Stimulated activated CD4-positive, alpha-beta T cell treated with anti-CD3 and anti-CD28 coated beads, Interleukin-2, amount 100 ng/mL, for 24 hours (primary cell): Measurements from ENCODE around the gene STAG3.
A peak's percentile ranks its signal among the peaks of the same experiment; 100 is the strongest.

ENCODE experiments used
- DNase-seq, 2 donors: peaks; one replicate each; pipeline ENCODE4 v3.0.0-alpha.2; 2020

Gene STAG3

GRCh38 chr7:100156331-100157068 is 21.2 kb upstream of the STAG3 start:
- no peak for DNase-seq

DNA sequence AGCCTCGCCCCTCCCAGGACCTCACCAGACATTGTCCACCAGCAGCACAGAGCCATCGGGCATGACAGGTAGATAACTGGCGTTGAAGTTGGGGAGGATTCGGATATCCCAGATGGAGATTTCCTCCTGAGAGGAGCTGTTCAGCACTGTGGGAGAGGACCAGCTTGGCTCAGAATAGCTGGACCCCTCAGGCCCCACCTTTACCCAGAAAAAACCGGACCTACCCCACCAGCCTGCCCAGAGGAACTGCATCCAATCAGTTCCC is 20.7 kb upstream of the STAG3 start:
- DNase-seq: no peak

GRCh38 chr7:100157334-100158228 is 20.1 kb upstream of the STAG3 start:
- no peak for DNase-seq

DNA sequence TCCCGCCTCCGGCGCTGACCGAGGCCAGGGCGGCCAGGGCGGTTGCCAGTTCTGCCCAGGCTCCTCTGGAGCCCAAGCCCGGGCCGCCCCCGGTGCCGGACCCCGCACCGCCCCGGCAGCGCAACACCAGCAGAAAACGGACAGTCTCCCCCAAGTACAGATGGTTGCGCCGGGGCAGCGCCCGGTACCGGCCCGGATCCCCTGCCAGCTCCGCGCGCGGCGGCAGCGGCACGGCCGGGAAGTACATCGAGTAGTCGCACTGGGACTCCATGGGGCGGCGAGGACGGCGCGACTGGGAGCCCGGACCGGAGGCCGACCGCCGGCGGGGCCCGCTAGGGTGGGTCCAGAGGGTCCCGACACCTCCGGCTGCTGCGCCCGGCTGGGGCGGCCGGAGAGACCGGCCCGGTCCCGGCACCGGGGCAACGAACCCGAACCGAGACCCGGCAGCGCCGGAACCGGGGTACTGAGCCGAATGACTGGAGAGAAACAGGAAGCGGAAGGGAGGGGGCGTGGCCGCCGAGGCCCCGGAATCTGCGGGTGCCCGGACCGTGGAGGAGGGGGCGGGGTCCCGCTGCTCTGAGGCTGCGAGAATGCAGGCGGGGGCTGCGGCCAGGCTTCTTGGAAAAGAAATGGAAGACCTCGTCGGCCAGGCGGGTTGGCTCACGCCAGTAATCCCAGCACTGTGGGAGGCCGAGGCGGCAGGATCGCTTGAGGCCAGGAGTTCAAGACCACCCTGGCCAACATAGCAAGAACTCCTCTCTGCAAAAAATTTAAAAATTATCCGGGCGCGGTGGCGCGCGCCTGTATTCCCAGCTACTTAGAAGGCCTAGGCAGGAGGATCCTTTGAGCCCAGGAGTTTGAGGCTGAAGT is 19.3 kb upstream of the STAG3 start, which contains the start of gene TRAPPC14:
Gene TRAPPC14 (minus strand): TSS at position 495 of the 870 bp plus-strand sequence. CDS start 224 bp downstream, at position 271.
- DNase-seq: peak; percentile 97 to 98

GRCh38 chr7:100159099-100159623 is 18.6 kb upstream of the STAG3 start:
- DNase-seq: no peak

- no peak for DNase-seq
Observed at GRCh38 chr7:100160067-100160466, 17.7 kb upstream of the STAG3 start.

DNA sequence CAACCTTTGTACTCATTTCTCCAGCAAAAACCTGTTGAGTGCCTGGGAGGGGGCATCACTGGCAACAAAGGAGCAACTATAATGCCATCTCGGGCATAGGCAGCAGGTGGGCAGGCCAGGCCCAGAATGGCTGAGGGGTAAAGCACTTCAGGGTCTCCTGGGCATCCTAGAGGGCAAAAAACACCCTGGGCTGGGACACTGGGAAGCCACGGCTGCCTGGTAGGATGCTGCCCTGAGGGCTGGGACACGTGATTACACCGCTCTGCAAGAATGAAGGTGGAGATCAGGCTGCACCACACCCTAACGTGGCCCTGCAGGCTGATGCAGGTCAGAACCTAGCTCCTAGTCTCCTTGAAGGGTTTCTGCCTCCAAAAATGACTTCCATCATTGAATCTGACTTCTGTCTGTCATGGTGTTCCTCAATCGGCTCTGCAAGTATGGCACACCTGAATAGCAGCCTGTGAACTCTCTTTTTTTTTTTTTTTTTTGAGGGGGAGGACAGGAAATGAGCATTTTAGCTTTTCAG is 14.6 kb upstream of the STAG3 start:
- no peak for DNase-seq

GRCh38 chr7:100163871-100164270 is 13.8 kb upstream of the STAG3 start:
- no peak for DNase-seq

DNA sequence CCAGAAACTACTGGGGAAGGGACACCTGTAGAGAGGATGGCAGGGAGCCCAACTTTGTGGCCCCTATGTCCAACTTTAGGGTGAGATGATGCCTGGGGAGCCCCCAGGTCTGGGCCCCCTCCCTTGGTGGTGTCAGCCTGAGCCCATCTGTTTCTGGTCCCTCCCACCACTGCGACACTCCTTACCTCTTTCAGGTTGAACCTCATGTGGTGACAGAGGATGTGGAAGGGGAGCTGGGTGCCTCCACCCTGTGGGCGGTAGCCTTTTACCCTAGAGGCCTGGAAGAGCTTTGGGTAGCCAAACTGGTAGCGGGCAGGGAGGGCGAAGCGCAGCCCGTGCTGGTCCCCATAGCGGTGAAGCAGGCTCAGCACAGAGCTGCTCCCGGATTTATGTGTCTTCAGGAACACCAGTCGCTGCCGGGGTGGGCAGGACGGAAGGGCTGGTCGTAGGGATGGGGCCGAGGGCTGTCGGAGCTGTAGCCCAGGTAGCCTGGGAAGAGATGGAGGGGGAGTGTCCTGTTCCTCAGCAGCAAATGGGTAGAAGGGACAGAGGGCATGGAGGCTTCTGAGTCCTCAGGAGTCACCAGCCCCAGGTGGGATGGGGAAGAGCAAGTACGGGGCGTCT is 11.3 kb upstream of the STAG3 start:
- no peak for DNase-seq

DNA sequence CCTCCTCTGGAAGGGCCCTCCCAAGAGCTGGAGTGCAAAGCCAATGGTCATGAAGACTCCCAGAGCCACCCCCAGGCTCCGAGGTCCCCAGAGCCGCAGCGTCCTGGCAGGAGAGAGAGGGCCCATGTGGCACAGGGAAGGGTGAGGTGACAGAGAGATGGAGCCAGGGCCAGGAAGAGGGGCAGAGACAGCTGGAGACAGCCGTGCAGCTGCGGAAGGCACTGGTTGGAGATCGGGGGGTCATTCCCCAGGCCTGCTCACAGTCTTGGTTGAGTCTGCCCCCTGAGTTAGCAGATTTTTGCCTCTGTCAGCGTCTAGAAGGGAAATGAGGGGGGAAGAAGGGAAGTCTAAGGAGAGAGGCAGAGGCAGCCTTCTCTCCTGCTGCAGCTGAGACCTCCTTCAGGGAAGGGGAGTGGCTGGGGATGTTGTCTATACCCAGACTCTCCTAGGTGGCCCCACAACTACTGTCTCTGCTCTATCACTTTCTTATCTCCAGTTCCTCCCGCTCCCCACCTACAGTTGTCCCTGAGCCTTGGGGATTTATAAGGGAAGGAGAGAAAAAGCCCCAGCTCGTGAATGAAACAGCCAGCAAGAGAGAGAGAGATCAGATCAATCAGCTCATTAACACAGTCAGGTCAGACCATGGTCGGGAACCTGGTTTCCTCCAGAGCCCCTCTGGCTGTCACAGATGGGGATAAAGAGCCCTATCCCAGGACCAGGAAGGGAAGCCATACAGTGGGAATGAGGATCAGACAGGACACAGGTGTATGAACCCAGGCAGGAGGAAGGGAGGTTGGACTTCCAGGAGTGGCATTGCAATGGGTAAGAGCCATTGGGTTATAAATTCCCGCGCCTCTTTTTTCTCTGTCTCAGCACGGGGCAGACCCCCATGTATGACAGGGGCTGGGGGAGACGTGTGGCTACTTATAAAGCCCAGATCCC is 10.5 kb upstream of the STAG3 start:
- no peak for DNase-seq

GRCh38 chr7:100167912-100168323 is 9.8 kb upstream of the STAG3 start:
- DNase-seq: no peak

GRCh38 chr7:100169147-100169850 is 8.4 kb upstream of the STAG3 start:
- no peak for DNase-seq

GRCh38 chr7:100170101-100170897 is 7.4 kb upstream of the STAG3 start:
- no peak for DNase-seq

DNA sequence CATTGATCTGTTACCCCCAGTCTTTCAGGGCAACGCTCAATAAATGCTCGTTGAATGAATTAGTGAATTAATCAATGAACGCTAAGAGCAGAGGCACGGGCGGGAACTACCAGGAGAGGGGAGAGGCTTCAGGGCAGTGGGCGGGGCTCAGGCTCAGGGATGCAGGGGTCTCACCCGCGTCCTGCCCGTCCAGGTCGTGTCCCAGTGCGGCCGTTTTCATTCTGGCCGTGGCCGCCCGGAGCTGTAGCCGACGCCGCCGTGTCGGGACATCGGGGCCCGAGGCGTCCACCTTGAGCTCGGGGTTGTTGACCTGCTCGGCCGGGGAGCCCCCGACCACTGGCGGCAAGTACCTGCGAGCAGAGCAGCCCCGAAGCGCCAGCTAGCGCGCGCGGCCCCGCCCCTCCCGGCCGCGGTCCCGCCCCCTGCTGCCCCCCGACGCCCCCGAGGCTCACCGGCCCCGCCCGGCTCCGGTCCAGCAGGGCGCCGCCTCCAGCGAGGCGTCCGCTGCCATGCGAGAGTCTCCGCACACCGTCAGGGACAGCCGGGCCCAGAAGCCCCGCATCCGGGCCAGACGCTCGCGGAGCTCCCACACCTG is 6.5 kb upstream of the STAG3 start:
- no peak for DNase-seq

DNA sequence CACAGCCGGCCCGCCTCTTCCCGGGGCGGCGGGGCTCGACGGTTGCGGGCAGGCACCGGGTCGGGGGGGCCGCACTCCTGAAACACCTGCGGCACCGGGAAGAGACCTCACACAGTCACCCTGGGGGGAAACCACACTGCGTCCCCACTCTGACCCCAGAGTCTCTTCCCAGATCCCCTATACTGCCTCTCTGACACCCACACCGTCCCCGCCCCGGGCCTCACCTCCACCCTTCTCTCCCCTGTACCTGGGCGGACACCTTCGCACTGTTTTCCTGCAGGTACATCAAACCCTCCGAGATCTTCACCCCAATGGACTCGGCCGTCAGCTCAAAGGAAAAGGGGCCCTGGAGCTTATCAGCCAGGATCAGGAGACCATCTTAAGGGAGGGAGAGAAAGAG is 5.9 kb upstream of the STAG3 start:
- no peak for DNase-seq

- DNase-seq: no peak
Observed at GRCh38 chr7:100173806-100174495, 3.8 kb upstream of the STAG3 start.

- no peak for DNase-seq
Observed at GRCh38 chr7:100174582-100174981, 3.1 kb upstream of the STAG3 start.

- no peak for DNase-seq
Observed at GRCh38 chr7:100175296-100175935, 2.3 kb upstream of the STAG3 start.
